PFSK-1 (cell line): ENCODE data around the gene GRK4.

Source experiments
- FOXP2 ChIP-seq: optimal IDR thresholded peaks from 2 replicates; pipeline ENCODE3; 2011; ENCODE audit warnings: borderline replicate concordance, control low read depth, inconsistent platforms; ENCODE audit not compliant: insufficient read depth; ENCODE audit errors: extremely low read length, extremely low read depth
- TAF1 ChIP-seq: IDR thresholded peaks from 2 replicates; pipeline ENCODE4 v1.6.1; 2012; ENCODE audit warnings: low read length, control low read depth, borderline replicate concordance; ENCODE audit not compliant: insufficient read depth

DNA sequence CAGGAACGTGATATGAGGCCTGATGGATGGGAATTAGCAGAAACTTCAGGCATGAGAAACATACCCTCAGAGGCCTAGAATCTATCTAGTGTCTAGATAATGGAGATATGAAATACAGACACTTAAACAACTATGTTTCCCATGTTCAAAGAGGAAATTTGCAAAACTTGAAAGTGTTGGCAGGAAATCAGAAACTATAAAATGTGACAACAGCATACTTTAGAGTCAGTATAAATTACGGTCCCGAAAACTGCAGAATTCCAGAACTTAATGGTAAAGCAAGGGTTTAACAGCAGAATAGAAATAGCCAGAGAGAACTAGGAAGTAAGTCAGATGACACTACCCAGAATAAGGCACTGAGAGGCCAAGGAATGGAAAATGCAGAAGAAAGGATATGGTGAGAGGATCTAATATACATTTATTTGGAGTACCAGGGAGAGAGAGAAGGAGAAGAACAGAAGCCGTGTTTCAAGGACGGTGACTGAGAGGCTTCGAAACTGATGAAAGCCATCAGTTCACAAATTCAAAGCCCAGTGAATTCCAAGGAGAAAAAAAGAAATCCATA is 103.5 kb downstream of the GRK4 start:
- TF ChIP-seq TAF1: no peak
- no peak for TF ChIP-seq FOXP2
